H1 (cell line): ENCODE measurements around the gene PPAN. TPM values are rescaled to one million over a fixed set of nuclear protein-coding genes. Genes with fewer than 3 reads are reported as not detected.

Experiments
- CBX5 ChIP-seq: fragments of 300-800, 300-1000 bp; sonication (generic); IDR thresholded peaks from 2 replicates; pipeline ENCODE4 v1.7.1; 2016; ENCODE audit warnings: antibody characterized with exemption, low read length, low read depth
- CTCF ChIP-seq, 3 experiments: IDR thresholded peaks; 1 replicate in 2 of 3; 2 replicates in 1 of 3; pipeline versions ENCODE4 v1.5.1 to v1.6.1; 2011; ENCODE audit warnings: low read length in 3 of 3, mild to moderate bottlenecking in 3 of 3, inconsistent platforms in 2 of 3, low read depth in 1 of 3, moderate library complexity in 1 of 3; ENCODE audit not compliant: insufficient read depth in 1 of 3; ENCODE audit errors: control extremely low read depth in 1 of 3
- PHF8 ChIP-seq: fragments of 200-600 bp; sonication (generic); conservative IDR thresholded peaks from 2 replicates; pipeline ENCODE4 v1.7.1; 2012; ENCODE audit warnings: low read depth, mild to moderate bottlenecking, inconsistent platforms, low read length, moderate library complexity
- POLR2A ChIP-seq, 2 experiments: IDR thresholded peaks; 1 replicate in 1 of 2; 2 replicates in 1 of 2; pipeline ENCODE4 v1.6.1; 2011; ENCODE audit warnings: low read depth in 2 of 2, low read length in 2 of 2, mild to moderate bottlenecking in 2 of 2; ENCODE audit errors: control extremely low read depth in 1 of 2
- SP2 ChIP-seq: IDR thresholded peaks from 2 replicates; pipeline ENCODE4 v1.6.1; 2012; ENCODE audit warnings: mild to moderate bottlenecking, low read length, inconsistent platforms
- TAF1 ChIP-seq: IDR thresholded peaks from 2 replicates; pipeline ENCODE4 v1.6.1; 2011; ENCODE audit warnings: mild to moderate bottlenecking, low read depth, low read length
- polyA plus RNA-seq, 7 experiments: library from polyadenylated mRNA; depleted of rRNA in 3 of 7; stranded (reverse) in 5 of 7; unstranded in 2 of 7; fragments of >200 nt in 5 of 7; fragments of 200-250 nt in 2 of 7; gene quantifications; 1 replicate in 5 of 7; 2 replicates in 1 of 7; 4 replicates in 1 of 7; pipeline versions ENCODE4 v1.2.1 to v1.2.3, GENCODE V29; 2011 to 2013; ENCODE audit warnings: missing spikeins in 2 of 7, mixed read lengths in 2 of 7
- total RNA-seq: library from RNA; stranded (reverse); fragmentation: NEBNext Ultra II Directional; extraction: Animal tissue kit (Norgen Biotek cat#: 25700); gene quantifications from 2 replicates; pipeline ENCODE4 v1.2.1, GENCODE V29; 2021

PPAN gene
- total and polyA plus RNA-seq, 2 of the 8 experiments (the other 6 are each of a cell fraction or from before 2014, with no cell fraction given): 48.8 to 74.4 TPM

GRCh38 chr19:10113592-10113963 is 7.4 kb downstream of the PPAN start (continued):
- TF ChIP-seq POLR2A (IDR thresholded peaks at IDR 0.05; ENCODE audit: control extremely low read depth in 1 of 2, low read depth in 2 of 2, low read length in 2 of 2) (peak in 1 of 2 experiments; percentile 87; a peak in 2 of 3 replicates), TAF1 (0 out of 2 replicates have a peak, but pooled peaks have one; percentile 5), CTCF (IDR thresholded peaks at IDR 0.05; ENCODE audit: control extremely low read depth in 1 of 3, insufficient read depth in 1 of 3, low read depth in 1 of 3, low read length in 3 of 3) (peak in 1 of 3 experiments; percentile 15; a peak in 2 of 4 replicates), SP2 (no peak), PHF8 (no peak), CBX5 (no peak)
- TF ChIP-seq, all 59 proteins: peak for 7
